ENCODE measurements around the gene PAX7.
"Not testable (repeated sequence)": the region's sequence is repeated elsewhere in the genome, so short reads cannot be mapped to it uniquely, and the experiment has no call there.

The PAX7 gene

GRCh38 chr1:18658831-18659230, 28.2 kb downstream of the PAX7 start:
- no peak for DNase-seq (ENCODE audit: low read depth in 2 of 2)

- no peak for DNase-seq (ENCODE audit: low read depth in 2 of 2)
Measured at GRCh38 chr1:18661404-18662285, 31.0 kb downstream of the PAX7 start.

- no peak for DNase-seq (ENCODE audit: low read depth in 2 of 2)
Measured at GRCh38 chr1:18662286-18662639, 31.6 kb downstream of the PAX7 start.

DNA sequence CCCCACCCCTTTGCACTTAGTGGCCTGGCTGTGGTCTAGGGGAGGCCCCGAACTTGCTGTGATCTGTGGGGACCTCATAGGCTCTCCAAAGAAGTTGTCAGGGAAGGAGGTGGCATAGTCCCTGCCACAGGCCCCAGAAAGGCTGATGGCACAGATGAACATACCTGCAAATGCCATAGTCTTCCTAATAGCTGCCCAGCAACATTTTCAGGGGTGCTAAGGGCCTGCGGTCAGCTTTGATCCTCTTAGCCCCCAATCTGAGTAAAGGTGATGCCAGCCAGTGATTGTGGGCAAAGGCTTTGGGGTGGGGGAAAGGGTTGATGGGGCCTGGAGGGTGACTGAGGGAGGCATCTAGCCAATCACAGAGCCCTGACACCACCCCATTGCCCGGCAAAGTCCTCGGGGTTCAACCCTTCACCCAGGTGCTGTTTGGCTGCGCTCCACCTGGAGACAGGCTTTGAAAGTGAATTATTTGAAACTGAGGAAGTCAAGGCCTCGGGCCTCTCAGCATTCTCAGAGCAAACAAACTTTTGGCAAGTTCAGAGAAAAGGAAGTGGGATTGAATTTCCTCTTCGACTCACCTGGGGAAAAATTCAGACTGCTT, 35.8 kb downstream of the PAX7 start:
- no peak for DNase-seq (ENCODE audit: low read depth in 2 of 2)

GRCh38 chr1:18667333-18667732, 36.7 kb downstream of the PAX7 start:
- no peak for DNase-seq (ENCODE audit: low read depth in 2 of 2)

GRCh38 chr1:18668046-18668445, 37.4 kb downstream of the PAX7 start:
- no peak for DNase-seq (ENCODE audit: low read depth in 2 of 2)

DNA sequence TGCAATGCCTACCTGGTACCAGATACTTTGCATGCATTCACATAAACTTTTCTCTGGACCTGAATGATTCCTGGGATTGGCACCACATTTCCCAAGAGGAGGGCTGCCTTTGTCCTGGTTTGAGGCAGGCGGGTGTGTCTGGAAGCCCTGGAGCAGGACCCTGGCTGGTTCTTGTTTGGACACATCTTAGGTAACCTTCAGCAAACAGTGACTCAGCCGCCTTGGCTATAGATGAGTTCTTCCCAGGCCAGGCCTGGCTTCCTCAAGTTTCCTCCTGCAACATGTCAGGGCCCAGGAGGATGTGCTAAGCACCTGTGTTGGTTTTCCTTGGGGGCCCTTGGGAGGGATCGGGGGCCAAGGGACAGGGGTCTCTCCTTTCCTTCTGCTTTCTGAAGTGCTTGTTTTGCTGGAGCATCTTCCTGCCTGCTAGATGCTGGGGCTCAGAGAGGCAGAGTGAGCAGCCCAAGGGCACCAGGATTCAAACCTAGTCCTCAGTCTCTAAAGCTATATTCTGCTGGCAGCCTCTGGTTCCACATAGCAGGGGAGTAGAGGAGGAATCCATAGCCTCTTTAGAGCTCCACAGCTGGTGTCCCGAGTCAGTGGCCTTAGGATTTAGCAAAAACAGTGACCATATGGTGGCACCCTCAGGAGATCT, 38.2 kb downstream of the PAX7 start:
- DNase-seq (ENCODE audit: low read depth in 2 of 2) = no peak

DNA sequence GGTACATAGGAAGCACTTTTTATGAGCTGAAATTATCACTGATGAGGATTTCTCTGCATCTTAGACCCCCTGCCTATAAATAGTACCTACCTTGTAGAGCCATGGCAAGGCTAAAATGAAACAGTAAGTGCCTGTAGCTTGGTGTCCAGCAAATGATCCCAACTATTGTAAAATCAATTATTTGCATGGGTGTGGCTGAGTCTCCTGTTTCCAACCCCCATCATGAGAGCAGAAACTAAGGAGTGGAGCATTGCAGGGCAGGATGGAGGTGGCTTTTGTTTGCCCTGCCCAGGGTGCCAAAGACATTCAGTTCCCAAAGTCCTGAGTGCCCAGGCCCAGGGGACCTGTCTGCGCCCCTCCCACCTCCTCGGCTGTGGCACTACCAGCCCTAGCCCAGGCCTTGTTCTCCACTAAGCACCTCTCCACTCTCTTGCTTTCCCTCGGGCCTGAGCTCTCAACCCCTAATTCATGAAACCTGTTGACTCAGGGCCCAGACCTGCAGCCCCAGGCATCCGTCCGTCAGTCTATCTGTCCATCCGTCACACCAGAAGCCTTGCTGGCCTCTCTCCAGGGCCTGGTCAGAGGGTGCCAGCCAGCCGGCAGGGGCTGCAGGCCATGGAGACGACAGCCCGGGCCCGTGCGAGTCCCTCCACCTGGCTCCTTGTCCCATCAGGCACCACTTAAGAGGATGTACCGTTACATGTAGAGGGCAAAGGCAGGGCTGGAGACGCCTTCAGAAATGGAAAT, 39.6 kb downstream of the PAX7 start:
- DNase-seq (ENCODE audit: low read depth in 2 of 2) = no peak

GRCh38 chr1:18670868-18671225, 40.2 kb downstream of the PAX7 start:
- DNase-seq (ENCODE audit: low read depth in 2 of 2) = no peak

DNA sequence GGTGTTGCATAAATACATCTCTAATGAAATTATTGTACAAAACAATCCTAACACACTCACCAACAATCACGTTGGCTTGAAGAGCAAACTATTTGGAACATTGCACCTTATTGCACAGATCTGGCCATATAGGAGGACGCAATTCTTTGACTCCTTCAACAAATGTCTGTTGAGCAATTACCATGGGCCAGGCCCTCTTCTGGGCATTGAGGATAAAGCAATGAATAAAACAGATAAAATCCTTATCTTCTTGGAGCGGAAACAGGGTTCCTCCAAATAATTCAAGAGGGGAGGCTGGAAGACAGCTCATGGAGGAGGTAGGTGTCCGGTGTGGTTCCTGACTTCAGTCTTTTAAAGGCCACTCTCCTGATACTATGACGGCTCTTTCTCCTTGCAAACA, 43.3 kb downstream of the PAX7 start:
- no peak for DNase-seq (ENCODE audit: low read depth in 2 of 2)

GRCh38 chr1:18676332-18676781, 45.7 kb downstream of the PAX7 start:
- DNase-seq (ENCODE audit: low read depth in 2 of 2) = no peak

DNA sequence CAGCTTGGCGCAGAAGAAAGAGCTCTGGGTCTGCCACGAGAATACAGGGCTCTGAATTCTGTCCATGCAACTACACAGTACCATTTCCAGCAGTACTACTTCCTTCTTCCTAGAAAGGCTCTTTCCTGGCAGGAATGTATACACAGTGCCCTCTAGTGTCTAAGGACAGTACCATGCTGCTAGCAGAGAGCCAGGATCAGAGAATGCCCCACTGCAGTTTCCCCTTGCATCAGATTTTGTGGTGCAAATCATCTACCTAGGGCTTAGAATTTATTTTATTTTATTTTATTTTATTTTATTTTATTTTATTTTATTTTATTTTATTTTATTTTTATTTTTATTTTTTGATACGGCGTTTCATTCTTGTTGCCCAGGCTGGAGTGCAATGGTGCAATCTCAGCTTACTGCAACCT, 50.8 kb downstream of the PAX7 start:
- no peak for DNase-seq (ENCODE audit: low read depth in 2 of 2)

DNA sequence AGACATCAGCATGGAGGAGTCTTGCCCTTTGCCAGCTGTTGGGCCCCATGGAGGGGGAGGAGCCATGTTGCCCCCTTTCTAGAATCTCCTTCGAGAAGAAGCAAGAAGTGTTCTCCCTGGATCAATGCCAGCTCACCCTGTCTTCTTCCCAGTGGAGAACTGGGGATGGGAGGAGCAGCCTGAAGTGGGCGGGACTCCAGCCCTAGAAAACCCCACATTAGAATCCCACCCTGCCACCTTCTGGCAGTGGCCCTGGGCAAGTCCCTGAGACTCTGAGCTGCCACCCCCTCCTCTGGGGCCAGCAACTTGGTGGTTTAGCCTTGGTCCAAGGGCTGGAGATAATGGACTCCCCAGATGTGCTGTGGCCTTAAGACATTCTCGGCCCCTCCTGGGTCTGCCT, 51.7 kb downstream of the PAX7 start:
- DNase-seq (ENCODE audit: low read depth in 2 of 2) = no peak

GRCh38 chr1:18684303-18684702, 53.7 kb downstream of the PAX7 start:
- no peak for DNase-seq (ENCODE audit: low read depth in 2 of 2)

DNA sequence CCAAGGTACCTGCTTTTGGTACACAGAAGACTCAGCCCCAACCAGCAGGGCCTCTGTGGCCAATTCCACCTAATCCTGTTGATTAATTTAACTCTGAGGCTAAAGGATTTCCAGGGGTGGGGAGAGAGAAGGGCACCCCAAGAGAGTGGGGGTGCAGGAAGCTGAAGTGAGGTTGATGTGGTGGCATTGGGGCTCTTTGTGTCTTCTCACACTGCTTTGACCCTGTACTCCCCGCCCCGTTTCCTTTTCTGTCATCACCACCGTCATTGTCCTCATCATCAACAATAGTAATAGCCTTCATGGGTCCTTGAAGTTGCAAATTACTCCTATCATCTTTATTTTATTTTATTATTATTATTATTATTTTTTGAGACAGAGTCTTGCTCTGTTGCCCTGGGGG, 55.9 kb downstream of the PAX7 start:
- DNase-seq (ENCODE audit: low read depth in 2 of 2) = no peak

GRCh38 chr1:18687273-18687672, 56.6 kb downstream of the PAX7 start:
- DNase-seq (ENCODE audit: low read depth in 2 of 2) = no peak

DNA sequence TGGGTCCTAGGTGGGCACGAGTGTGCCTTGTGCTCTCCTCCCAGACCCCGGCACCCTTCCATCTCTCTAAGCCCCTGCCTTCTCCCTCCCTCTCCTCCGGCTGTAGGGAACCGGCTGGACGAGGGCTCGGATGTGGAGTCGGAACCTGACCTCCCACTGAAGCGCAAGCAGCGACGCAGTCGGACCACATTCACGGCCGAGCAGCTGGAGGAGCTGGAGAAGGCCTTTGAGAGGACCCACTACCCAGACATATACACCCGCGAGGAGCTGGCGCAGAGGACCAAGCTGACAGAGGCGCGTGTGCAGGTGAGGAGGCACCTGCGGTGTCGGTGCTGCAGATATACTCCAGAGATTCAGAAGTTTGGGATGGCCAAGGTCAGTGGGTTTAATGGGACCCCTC, 61.0 kb downstream of the PAX7 start:
- DNase-seq (ENCODE audit: low read depth in 2 of 2) = no peak

DNA sequence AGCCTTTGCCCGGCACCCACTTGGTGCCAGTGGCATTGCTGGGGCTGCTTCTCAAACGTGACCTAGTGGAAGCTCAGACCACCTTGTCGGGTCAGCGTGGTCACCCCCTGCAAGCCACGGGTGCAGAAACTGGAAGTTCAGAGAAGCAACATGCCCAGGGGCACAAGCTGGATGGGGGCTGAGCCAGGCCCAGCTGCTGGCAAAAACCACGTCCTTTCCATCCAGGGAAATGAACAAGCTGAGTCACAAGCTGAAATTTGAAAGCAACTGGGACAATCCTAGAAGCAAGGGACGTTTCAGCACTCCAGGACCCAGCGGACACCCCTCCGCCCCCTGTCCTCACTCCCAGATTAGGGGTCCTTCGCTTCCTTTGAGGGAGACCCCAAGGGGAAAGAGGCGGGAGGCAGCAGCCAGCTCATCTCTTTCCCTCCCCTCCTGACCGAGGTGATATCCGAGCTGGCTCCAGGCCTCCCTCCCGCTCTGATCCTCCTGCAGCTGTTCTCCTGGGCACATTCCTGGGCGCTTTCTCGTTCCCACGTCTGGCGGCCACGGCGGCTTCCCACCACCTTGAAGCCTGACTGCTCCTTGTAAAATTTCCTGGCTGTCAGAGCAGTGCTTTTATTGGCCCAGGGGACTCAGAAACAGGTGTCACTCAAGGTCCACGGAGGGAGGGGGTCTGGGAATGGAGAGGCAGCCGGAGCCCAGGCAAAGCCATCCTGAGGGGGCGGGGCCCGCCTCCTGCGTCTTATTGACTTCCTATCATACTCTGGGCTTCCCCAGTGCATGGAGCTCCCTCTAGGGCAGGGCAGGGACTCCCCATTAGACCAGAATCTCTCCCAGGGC, 62.8 kb downstream of the PAX7 start:
- DNase-seq (ENCODE audit: low read depth in 2 of 2) = no peak

DNA sequence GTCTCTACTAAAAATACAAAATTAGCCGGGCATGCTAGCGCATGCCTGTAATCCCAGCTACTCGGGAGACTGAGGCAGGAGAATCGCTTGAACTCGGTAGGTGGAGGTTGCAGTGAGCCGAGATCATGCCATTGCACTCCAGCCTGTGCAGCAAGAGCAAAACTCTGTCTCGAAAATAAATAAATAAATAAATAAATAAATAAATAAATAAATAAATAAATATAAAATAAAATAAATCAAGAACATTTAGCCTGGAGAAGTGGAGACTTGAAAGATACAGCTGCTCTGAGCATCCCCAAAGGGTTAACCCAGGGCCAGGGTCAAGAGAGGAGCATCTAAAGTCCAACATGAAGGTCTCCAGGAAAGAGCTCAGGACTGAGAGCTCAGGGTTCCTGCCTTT, 63.6 kb downstream of the PAX7 start:
- DNase-seq (ENCODE audit: low read depth in 2 of 2) = not testable (repeated sequence)

GRCh38 chr1:18697541-18697940, 66.9 kb downstream of the PAX7 start:
- DNase-seq (ENCODE audit: low read depth in 2 of 2) = no peak

- no peak for DNase-seq (ENCODE audit: low read depth in 2 of 2)
Measured at GRCh38 chr1:18700530-18700929, 69.9 kb downstream of the PAX7 start.

Measured in activated CD8-positive, alpha-beta memory T cell treated with anti-CD3 and anti-CD28 coated beads for 4 hours (primary cell).